OCI-LY7 (cell line): ENCODE results near the gene MCTP2. TPM values are rescaled to one million over a fixed set of nuclear protein-coding genes. Genes with fewer than 3 reads are reported as not detected.
A peak's percentile ranks its signal among the peaks of the same experiment; 100 is the strongest.

ENCODE experiments used
- BruUV-seq: library from RNA; stranded (reverse); fragments of 400-500 nt; replicated peaks from 2 replicates; lab custom pipeline; 2021; lab: Mats Ljungman, UMichigan
- CTCF ChIA-PET: fragments of 300-600 bp; sonication (Branson Sonifier 250); formaldehyde crosslinking; loops from one replicate; lab custom pipeline; 2022; ENCODE audit warnings: antibody characterized with exemption; ENCODE audit not compliant: unreplicated experiment; lab: Charles Lee
- POLR2A ChIA-PET: fragments of 300-600 bp; sonication (Branson Sonifier 250); formaldehyde crosslinking; loops from one replicate; lab custom pipeline; 2022; ENCODE audit warnings: antibody characterized with exemption; lab: Charles Lee
- DNase-seq: peaks from one replicate; pipeline ENCODE4 v3.0.0-alpha.2; 2015; ENCODE audit warnings: low spot score
- H2AFZ ChIP-seq: fragments of 200-600 bp; sonication (generic), shearing (Covaris generic); 2 replicates; pipeline ENCODE4 v1.6.1; 2014; ENCODE audit warnings: mild to moderate bottlenecking, antibody characterized with exemption, low read length, moderate library complexity
- H3K27ac ChIP-seq: fragments of 200-600 bp; sonication (generic); 2 replicates; pipeline ENCODE4 v1.5.1; 2014; ENCODE audit warnings: mixed run types, low read depth, mild to moderate bottlenecking, moderate library complexity, low read length, inconsistent platforms; ENCODE audit not compliant: poor library complexity, severe bottlenecking
- H3K36me3 ChIP-seq: fragments of 200-600 bp; sonication (generic); 2 replicates; pipeline ENCODE4 v1.6.1; 2014; ENCODE audit warnings: mild to moderate bottlenecking, antibody characterized with exemption, low read length, moderate library complexity, mixed read lengths; ENCODE audit not compliant: insufficient read depth
- H3K4me1 ChIP-seq: fragments of 200-600 bp; sonication (generic); 2 replicates; pipeline ENCODE4 v1.5.1; 2014; ENCODE audit warnings: mild to moderate bottlenecking, low read length; ENCODE audit not compliant: insufficient read depth, poor library complexity, severe bottlenecking
- H3K4me2 ChIP-seq: fragments of 200-600 bp; sonication (generic); 2 replicates; pipeline ENCODE4 v1.6.1; 2014; ENCODE audit warnings: mild to moderate bottlenecking, low read length
- H3K4me3 ChIP-seq: fragments of 200-600 bp; sonication (generic); 2 replicates; pipeline ENCODE4 v1.5.1; 2014; ENCODE audit warnings: mild to moderate bottlenecking, low read depth, low read length; ENCODE audit not compliant: poor library complexity, severe bottlenecking
- H3K79me2 ChIP-seq: fragments of 200-600 bp; sonication (generic); 2 replicates; pipeline ENCODE4 v1.6.1; 2016; ENCODE audit warnings: low read depth, mild to moderate bottlenecking, low read length, moderate library complexity, mixed read lengths; ENCODE audit not compliant: insufficient read depth
- H3K9me2 ChIP-seq: fragments of 200-600 bp; sonication (generic); 2 replicates; pipeline ENCODE4 v1.6.1; 2016; ENCODE audit warnings: mild to moderate bottlenecking, low read length, mixed read lengths; ENCODE audit not compliant: insufficient read depth
- H3K9me3 ChIP-seq: fragments of 200-600 bp; sonication (generic); 2 replicates; pipeline ENCODE4 v1.6.1; 2014; ENCODE audit warnings: mild to moderate bottlenecking, mixed run types, low read length, mixed read lengths
- H4K20me1 ChIP-seq: fragments of 200-600 bp; sonication (generic); 2 replicates; pipeline ENCODE4 v1.6.1; 2014; ENCODE audit warnings: mild to moderate bottlenecking, antibody characterized with exemption, low read length, moderate library complexity, mixed read lengths; ENCODE audit not compliant: insufficient read depth
- CTCF ChIP-seq: fragments of 200-600 bp; sonication (generic); conservative IDR thresholded peaks from 2 replicates; pipeline ENCODE4 v1.5.1; 2014; ENCODE audit warnings: mild to moderate bottlenecking, antibody characterized with exemption, low read length, moderate library complexity, mixed read lengths
- EZH2phosphoT487 ChIP-seq: fragments of 200-600 bp; sonication (generic); IDR thresholded peaks from 2 replicates; pipeline ENCODE4 v1.6.1; 2018; ENCODE audit warnings: low read depth, borderline replicate concordance, mild to moderate bottlenecking, mixed run types, antibody characterized with exemption, low read length, moderate library complexity, mixed read lengths
- intact Hi-C: fragments of 100-400 bp; cut with micrococcal nuclease; formaldehyde crosslinking; loops from one replicate; pipeline ENCODE4 v1.10.0; 2022; ENCODE audit not compliant: unreplicated experiment
- total RNA-seq, 2 experiments: library from RNA; depleted of rRNA in 1 of 2; stranded (reverse); fragments of >200 nt in 1 of 2; shearing (Covaris generic) in 1 of 2; gene quantifications; 2 replicates each; pipeline ENCODE4 v1.2.3, GENCODE V29; 2014 to 2022

Gene MCTP2
- total RNA-seq, 2 experiments from 2014 or later: 73.2 to 90.6 TPM

- no peaks in the 10 kb centered on the region for H3K4me1 ChIP-seq
- no peak for TF ChIP-seq EZH2phosphoT487
- H3K4me2 ChIP-seq: no peak overlapping the region
- H3K9me3 ChIP-seq: no peaks in the 10 kb centered on the region
- H2AFZ ChIP-seq: no peak overlapping the region
- no peaks in the 10 kb centered on the region for H3K9me2 ChIP-seq
- H3K4me3 ChIP-seq: no peak overlapping the region
- intact Hi-C loops: no loop called here
- POLR2A ChIA-PET: interaction anchor here (0.6 kb wide), 1 partner anchor 21 kb away, joined by 3 read pairs; no protein-coding TSS in a partner anchor
- no TSS peak for BruUV-seq
- H3K27ac ChIP-seq: no peak overlapping the region
- no peaks in the 10 kb centered on the region for H3K79me2 ChIP-seq
- no peaks in the 10 kb centered on the region for H4K20me1 ChIP-seq
- no peak for DNase-seq
- CTCF ChIA-PET: no interaction called here
- peaks cover 81% of the 10 kb centered on the region for H3K36me3 ChIP-seq
These were observed 141.5 kb downstream of the MCTP2 start for GRCh38 chr15:94372821-94373220.

- no peaks in the 10 kb centered on the region for H3K9me3 ChIP-seq
- no peaks in the 10 kb centered on the region for H3K4me1 ChIP-seq
- DNase-seq: peak; percentile 13
- no peaks in the 10 kb centered on the region for H3K9me2 ChIP-seq
- POLR2A ChIA-PET: interaction anchor here (0.8 to 1.1 kb wide), 2 partner anchors 10 to 1494 kb away, joined by 3 to 4 read pairs; no protein-coding TSS in a partner anchor
- H3K79me2 ChIP-seq: no peaks in the 10 kb centered on the region
- CTCF ChIA-PET: no interaction called here
- peaks cover 59% of the 10 kb centered on the region for H3K36me3 ChIP-seq
- no TSS peak for BruUV-seq
- H3K27ac ChIP-seq: no peak overlapping the region
- no peaks in the 10 kb centered on the region for H4K20me1 ChIP-seq
- H2AFZ ChIP-seq: no peak overlapping the region
- intact Hi-C loops: no loop called here
- TF ChIP-seq CTCF: peak; percentile 54; the same call in 1 of the 2 replicates
- TF ChIP-seq EZH2phosphoT487: no peak
- no peak overlapping the region for H3K4me2 ChIP-seq
- H3K4me3 ChIP-seq: no peak overlapping the region
These were observed 144.6 kb downstream of the MCTP2 start for GRCh38 chr15:94375997-94376396.

GRCh38 chr15:94379986-94380385 lies 148.6 kb downstream of the MCTP2 start:
- Histone ChIP-seq H3K79me2 (no peaks in the 10 kb centered on the region), H3K4me2 (no peak overlapping the region), H3K36me3 (peaks cover 45% of the 10 kb centered on the region), H3K4me3 (no peak overlapping the region), H4K20me1 (no peaks in the 10 kb centered on the region), H2AFZ (no peak overlapping the region), H3K4me1 (peaks cover 17% of the 10 kb centered on the region), H3K27ac (no peak overlapping the region), H3K9me2 (no peaks in the 10 kb centered on the region), H3K9me3 (no peaks in the 10 kb centered on the region)
- DNase-seq: no peak
- POLR2A ChIA-PET: interaction anchor here (0.8 to 1.5 kb wide), 2 partner anchors 21 to 49 kb away, joined by 3 read pairs; no protein-coding TSS in a partner anchor
- TF ChIP-seq CTCF (no peak), EZH2phosphoT487 (no peak)
- BruUV-seq: no TSS peak
- intact Hi-C loops: no loop called here
- CTCF ChIA-PET: no interaction called here
